Peyer's patch (tissue), 4 donors: Measurements from ENCODE around the gene COL26A1.

Source experiments
- CTCF ChIP-seq, 6 experiments: fragments of 450-650 bp in 4 of 6; fragments of 200-600 bp in 2 of 6; sonication (generic) in 1 of 6; IDR thresholded peaks; one replicate each; pipeline ENCODE4 v1.5.1; 2017 to 2019; ENCODE audit warnings: antibody characterized with exemption in 6 of 6, mild to moderate bottlenecking in 3 of 6, moderate library complexity in 1 of 6
- POLR2A ChIP-seq, 2 donors: fragments of 450-650 bp; IDR thresholded peaks; one replicate each; pipeline ENCODE4 v1.5.1; 2017; ENCODE audit warnings: antibody characterized with exemption in 2 of 2, mild to moderate bottlenecking in 2 of 2, moderate library complexity in 2 of 2

- TF ChIP-seq CTCF (IDR thresholded peaks at IDR 0.05) (no peak), POLR2A (IDR thresholded peaks at IDR 0.05) (no peak)
Measured at GRCh38 chr7:101554584-101555268, 192.1 kb downstream of the COL26A1 start.
